Thymus (tissue), 11 donors: Measurements from ENCODE around the gene TLR4. TPM values are rescaled to one million over a fixed set of nuclear protein-coding genes. Genes with fewer than 3 reads are reported as not detected.

Source experiments
- DNase-seq, 9 donors: peaks; one replicate each; pipeline ENCODE4 v3.0.0-alpha.2; 2013; ENCODE audit warnings: low spot score in 9 of 9, low read depth in 6 of 9, missing footprints in 1 of 9
- H3K27ac ChIP-seq, 2 donors: one replicate each; pipeline ENCODE4 v1.5.1; 2013; ENCODE audit warnings: control low read depth in 1 of 2, low read depth in 1 of 2, low read length in 1 of 2, mild to moderate bottlenecking in 1 of 2, moderate library complexity in 1 of 2
- H3K27me3 ChIP-seq, 2 donors: one replicate each; pipeline ENCODE4 v1.5.1; 2013; ENCODE audit warnings: low read length in 1 of 2; ENCODE audit not compliant: control insufficient read depth in 2 of 2, insufficient read depth in 1 of 2
- H3K36me3 ChIP-seq, 2 donors: one replicate each; pipeline ENCODE4 v1.5.1; 2013; ENCODE audit warnings: low read length in 1 of 2, mild to moderate bottlenecking in 1 of 2, moderate library complexity in 1 of 2; ENCODE audit not compliant: control insufficient read depth in 2 of 2, insufficient read depth in 2 of 2
- H3K4me1 ChIP-seq, 2 donors: one replicate each; pipeline ENCODE4 v1.5.1; 2013; ENCODE audit warnings: low read length in 2 of 2; ENCODE audit not compliant: control insufficient read depth in 2 of 2, insufficient read depth in 2 of 2
- H3K4me3 ChIP-seq, 2 donors: one replicate each; pipeline ENCODE4 v1.5.1; 2013; ENCODE audit warnings: low read length in 2 of 2, control low read depth in 1 of 2, mild to moderate bottlenecking in 1 of 2
- H3K9me3 ChIP-seq, 2 donors: one replicate each; pipeline ENCODE4 v1.5.1; 2013; ENCODE audit warnings: low read length in 1 of 2, mild to moderate bottlenecking in 1 of 2; ENCODE audit not compliant: control insufficient read depth in 2 of 2, insufficient read depth in 1 of 2
- WGBS: extraction: QIAGEN DNeasy Blood & Tissue Kit; methylation state at CpG from one replicate; pipeline ENCODE4 v1.1.7; 2013; 5-methylcytosine and 5-hydroxymethylcytosine counted together
- polyA plus RNA-seq: library from polyadenylated mRNA; stranded (reverse); fragments of 200-250 nt; gene quantifications from one replicate; pipeline ENCODE4 v1.2.3, GENCODE V29; 2013
- total RNA-seq: library from RNA; stranded (reverse); fragments of 120-200 nt; gene quantifications from one replicate; pipeline ENCODE4 v1.2.4, GENCODE V29; 2013
- donor health status: healthy.

TLR4 gene
- total and polyA plus RNA-seq, 2 donors: 4.7 to 8.5 TPM

DNA sequence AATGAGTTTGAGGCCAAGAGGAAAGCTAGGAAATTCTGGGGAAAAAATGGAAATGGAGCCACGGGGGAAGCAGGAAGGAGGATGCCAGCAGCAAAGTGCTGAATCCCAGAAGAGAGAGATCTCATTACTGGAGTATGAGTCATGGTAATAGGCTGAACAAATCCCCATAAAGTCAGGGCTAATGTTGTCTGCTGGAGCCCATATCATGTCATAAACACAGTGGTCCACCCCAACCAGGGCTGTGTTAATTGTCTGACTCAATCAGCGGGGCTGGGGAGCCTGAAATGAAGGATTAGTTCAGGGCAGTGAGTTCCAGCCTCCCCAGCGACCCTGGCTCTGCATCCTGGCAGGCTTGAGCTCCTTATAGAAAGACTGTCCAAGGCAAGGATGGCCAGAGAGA lies 68.8 kb downstream of the TLR4 start:
- no peaks in the 10 kb centered on the region for H3K36me3 ChIP-seq
- no peaks in the 10 kb centered on the region for H3K27me3 ChIP-seq
- H3K4me3 ChIP-seq: no peak overlapping the region
- H3K27ac ChIP-seq: no peak overlapping the region
- no peaks in the 10 kb centered on the region for H3K4me1 ChIP-seq
- DNase-seq: no peak
- no peaks in the 10 kb centered on the region for H3K9me3 ChIP-seq
- 71% methylated on average over 3 of the region's 3 CpGs for whole genome bisulfite sequencing
